HG03103 (cell line): ENCODE measurements around the gene CHFR.
"Not testable (repeated sequence)": the region's sequence is repeated elsewhere in the genome, so short reads cannot be mapped to it uniquely, and the experiment has no call there.

Source experiments
- ATAC-seq: cut with Tn5 transposase; IDR thresholded peaks from one replicate; pipeline ENCODE4 v1.9.1; 2021; ENCODE audit warnings: low read depth; ENCODE audit not compliant: unreplicated experiment

The CHFR gene, protein sequence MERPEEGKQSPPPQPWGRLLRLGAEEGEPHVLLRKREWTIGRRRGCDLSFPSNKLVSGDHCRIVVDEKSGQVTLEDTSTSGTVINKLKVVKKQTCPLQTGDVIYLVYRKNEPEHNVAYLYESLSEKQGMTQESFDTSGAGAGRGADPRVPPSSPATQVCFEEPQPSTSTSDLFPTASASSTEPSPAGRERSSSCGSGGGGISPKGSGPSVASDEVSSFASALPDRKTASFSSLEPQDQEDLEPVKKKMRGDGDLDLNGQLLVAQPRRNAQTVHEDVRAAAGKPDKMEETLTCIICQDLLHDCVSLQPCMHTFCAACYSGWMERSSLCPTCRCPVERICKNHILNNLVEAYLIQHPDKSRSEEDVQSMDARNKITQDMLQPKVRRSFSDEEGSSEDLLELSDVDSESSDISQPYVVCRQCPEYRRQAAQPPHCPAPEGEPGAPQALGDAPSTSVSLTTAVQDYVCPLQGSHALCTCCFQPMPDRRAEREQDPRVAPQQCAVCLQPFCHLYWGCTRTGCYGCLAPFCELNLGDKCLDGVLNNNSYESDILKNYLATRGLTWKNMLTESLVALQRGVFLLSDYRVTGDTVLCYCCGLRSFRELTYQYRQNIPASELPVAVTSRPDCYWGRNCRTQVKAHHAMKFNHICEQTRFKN

DNA sequence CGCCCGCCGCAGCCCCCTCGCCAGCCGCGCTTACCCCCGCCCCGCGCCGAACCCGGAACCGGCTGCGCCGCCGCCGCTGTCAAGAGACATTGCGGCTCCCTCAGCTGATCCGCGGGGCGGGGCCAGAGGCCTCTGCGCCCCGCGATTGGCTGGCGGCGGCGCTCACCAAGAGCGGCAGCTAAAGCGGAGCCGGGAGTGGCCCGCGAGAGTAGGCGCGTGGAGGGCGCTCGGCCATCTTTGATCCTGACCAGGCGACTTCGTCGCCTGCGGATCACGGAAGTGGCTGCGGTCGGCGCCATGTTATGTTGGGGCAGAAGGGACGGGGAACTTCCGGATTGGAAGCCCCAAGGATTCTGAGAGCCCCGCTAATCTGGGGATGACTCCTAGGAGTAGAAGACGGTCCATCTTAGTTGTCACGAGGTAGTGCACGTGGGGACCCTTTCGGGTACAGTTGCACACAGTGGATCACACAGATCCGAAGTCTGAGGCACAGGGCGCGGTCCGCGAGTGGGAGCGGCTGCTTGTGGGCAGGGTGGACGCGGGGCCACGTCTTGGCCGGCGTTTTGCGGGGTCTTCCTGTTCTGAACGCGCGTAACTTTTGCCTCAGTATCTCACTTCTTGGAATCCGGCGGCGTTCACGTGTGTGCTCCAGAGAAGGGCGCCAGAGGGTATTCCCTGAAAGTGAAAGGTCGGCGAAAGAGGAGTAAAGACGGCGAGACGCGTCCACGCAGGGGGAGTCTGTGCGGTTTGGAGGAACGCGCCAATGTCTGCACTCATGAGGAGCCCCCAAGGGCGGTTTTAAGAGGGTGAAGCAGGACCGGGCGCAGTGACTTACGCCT is at the start of gene CHFR:
CHFR (minus strand) TSS at position 93 of the 839 bp plus-strand sequence. CDS start 277 bp downstream, outside the sequence.
- peak; percentile 98 for ATAC-seq

DNA sequence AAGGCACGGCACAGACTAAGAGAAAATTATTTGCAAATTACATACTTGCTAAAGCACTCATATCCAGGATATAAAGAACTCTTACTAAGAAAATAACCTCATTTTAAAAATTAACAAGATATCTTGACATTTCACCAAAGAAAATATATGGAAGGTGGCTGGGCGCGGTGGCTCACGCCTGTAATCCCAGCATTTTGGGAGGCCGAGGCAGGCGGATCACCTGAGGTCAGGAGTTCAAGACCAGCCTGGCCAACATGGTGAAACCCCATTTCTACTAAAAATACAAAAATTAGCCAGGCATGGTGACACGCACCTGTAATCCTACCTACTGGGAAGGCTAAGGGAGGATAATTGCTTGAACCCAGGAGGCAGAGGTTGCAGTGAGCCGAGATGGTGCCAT is 49.5 kb upstream of the CHFR start:
- not testable (repeated sequence) for ATAC-seq

DNA sequence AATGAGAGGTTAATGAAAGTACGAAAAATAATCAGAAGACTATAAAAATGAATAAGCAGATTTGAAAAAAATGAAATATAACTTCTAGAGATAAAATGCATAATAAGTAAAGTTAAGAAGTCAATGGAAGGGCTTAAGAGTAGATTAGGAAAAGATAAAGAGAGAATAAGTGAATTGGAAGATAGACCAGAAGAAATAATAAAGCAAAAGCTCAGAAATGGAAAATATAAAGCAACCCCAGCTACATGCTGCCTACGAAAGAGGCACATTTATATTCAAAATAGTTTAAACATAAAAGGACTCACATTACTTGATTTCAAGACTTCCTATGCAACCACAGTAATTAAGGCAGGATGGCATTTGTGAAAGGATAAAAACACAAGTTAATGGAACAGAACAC is 48.8 kb upstream of the CHFR start:
- ATAC-seq = no peak

DNA sequence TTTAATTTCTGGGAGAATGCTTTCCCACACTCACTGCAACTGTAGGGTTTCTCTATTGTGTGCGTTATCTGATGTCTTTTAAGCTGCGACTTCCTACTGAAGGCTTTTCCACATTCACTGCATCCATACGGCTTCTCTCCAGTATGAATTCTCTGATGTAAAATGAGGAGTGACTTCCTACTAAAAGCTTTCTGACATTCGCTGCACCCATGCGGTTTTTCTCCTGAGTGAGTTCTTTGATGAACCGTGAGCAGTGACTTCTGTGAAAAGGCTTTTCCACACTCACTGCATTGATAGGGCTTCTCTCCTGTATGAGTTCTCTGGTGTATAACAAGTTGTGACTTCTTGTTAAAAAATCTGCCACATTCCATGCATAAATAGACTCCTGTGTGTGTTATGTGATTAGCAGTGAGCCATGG is 39.0 kb upstream of the CHFR start:
- no peak for ATAC-seq

DNA sequence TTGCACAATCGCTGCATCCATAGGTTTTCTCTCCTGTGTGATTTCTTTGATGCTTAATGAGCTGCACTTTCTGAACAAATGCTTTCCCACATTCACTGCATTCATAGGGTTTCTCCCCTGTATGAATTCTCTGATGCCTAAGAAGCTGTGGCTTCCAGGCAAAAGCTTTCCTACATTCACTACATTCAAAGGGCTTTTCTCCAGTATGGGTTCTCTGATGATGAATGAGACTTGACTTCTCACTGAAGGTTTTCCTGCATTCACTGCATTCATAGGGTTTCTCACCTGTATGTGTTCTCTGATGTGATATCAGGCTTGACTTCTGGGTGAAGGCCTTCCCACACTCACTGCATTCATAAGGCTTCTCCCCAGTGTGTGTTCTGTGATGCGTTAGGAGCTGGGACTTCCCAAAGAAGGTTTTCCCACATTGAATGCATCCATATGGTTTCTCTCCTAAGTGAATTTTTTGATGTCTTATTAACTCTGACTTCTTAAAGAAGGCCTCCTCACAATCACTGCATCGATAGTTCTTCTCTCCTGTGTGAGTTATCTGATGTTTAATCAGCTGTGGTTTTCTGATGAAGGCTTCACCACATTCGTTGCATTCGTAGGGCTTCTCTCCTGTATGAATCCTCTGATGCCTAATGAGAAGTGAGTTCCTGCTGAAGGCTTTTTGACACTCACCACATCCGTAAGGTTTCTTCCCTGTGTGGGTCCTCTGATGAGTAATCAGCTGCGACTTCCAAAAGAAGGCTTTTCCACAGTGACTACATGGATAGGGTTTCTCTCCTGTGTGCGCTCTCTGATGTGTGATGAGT is 38.4 kb upstream of the CHFR start:
- no peak for ATAC-seq

DNA sequence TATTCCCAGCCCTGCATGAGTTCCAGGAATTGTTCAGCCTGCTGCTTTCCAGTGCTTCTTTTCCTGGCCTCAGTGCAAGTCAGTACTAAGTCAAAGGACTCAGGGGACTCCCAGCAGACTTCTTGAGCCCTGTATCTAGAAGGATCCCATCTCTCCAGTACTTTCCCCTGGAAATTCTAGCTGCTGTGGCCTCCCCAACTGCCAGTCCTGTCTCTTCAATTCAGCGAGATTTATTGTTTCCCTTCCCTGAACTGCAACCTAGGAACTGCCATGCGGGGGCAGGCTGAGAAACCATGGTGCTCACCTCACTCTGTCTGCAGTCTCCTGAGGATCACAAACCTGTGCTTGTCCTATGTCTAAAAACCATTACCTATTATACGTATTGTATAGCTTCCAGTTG is 37.0 kb upstream of the CHFR start:
- no peak for ATAC-seq

DNA sequence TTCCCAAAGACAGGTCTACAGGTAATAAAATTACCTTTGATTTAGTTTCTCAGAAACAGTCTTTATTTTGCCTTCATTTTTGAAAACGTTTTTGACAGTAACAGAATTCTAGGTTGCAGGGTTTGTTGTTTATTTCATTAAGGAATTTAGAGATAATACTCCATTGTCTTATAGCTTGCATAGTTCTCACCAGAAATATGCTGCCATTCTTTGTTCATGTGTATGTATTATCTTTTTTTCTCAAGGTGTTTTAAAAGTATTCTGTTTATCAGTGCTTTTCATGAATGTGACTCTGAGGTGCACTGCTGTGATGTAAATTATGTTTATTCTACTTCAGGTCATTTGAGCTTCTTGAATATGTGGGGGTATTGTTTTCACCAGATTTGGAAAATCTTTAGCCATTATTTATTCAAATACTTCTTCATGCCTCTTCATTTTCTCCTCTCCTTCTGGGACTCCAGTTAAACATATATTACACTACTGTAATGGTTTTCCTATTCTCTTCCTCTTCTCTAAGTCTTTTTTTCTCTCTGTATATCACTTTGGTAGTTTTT is 36.0 kb upstream of the CHFR start:
- ATAC-seq = no peak

DNA sequence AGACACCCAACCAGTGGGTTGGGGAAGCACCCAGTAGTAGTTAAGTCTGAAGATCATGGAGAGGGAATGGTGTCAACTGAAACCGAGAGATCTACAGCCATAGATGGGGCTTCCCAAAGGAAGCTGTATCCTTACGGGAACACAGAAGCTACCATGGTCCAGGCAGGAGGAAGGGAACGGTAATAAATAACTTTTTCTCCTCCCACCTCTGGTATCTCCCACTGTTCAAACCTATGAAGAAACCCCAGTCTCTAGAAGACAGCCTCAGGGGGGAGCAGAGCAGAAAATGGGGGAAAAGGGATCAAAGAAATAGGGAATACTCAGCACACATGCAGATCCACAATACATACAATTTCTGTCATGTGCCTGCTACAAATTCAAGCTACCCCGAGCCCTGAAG is 35.3 kb upstream of the CHFR start:
- no peak for ATAC-seq

DNA sequence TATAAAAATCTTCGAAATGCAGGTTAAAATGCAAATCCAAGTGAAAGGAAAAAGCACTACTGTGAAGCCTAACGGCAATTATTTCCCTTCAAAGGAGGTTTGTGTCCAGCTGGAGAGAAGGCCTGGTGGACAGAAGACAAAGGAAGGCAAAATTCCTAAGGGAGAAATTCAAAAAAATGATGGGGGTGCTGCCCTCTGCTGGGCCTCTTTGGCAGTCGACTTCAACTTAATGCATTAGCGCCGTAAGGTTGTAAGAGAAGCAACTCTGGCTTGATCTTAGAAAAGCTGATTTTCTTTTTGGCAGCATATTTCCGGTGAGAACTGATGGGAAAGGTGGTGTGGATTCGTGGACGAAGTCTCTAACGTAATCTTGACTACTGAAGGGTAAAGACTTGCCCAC is 34.3 kb upstream of the CHFR start:
- ATAC-seq = no peak

DNA sequence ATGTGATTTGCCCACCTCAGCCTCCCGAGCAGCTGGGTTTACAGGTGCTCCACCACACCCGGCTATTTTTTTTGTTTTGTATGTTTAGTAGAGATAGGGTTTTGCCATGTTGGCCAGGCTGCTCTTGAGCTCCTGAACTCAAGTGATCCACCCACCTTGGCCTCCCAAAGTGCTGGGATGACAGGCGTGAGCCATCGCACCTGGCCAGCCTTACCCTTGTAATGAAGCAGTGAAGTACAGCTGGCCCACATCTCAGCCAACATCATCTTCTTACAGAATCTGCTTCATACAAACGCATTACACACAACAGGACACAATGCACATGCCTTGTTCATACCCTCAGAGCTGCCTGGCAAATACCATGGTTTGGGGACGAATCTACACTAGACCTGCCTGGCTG is 31.3 kb upstream of the CHFR start:
- no peak for ATAC-seq

DNA sequence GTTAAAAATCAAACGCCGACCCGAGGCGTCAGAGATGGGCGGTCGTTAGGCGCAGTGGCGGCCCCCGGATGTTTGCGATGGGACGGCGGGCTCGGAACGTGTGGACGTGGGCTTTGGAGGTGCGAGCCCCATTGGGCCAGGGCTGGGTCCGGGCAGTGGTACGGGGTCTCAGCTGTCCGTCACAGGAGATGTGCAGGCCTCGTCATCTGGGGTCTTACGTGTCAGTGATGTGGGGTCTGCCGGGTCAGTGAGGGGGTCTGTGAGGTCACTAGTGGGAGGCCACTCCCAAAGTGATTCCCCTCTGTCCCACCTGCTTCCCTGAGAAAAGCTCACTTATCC is 21.6 kb upstream of the CHFR start:
- ATAC-seq = no peak

DNA sequence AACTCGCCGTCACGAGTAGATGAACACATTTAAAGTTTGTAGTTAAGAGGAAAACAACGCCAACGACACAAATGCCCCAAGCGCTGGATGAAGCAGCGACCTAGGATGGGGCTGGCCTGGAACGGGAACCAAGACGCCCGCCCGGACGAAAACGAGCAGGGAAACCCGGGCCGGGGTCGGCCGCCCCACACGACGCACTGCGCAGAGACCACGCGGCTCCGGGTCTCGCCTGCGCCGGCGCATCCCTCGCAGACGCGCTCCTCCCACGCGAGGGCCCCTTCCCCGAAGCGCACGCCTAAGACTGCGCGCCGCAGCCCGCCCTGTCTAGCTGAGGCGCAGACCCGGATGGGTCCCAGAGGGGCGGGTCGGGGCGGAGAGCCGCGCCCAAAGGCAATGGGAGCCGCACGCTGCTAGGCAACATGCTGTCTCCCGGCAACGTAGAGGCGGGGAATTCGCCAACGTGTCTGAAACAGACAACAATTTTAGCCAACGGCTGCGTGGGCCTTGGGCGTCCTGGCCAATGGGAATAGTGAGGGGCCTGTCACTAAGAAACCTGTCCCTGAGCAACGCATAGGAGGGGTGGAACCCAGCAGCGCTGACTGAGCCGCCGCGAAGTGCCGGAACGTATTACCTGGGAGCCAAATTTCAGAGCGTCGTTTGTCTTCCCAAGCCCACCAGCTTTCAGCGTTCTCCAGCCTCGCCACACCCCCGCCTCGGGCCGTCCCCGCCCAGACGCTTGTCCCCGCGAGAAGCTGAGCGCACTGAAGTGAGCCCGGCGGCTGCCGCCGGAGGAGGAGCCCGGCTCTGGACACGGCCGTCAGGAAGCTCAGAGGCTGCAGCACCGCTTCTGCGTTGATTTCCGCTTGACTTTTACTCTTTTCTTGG is 21.0 kb upstream of the CHFR start:
- peak; percentile 88 for ATAC-seq

DNA sequence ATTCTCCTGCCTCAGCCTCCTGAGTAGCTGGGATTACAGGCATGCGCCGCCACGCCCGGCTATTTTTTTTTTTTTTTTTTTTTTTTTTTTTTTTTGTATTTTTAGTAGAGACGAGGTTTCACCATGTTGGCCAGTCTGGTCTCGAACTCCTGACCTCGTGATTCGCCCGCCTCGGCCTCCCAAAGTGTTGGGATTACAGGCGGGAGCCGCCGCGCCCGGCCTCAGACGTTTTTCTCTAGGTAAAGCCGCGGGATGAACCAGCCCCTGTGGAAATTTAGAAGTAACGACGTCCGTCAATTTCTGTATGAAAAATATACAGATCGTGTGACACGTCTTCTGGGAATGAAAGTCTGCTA is 20.4 kb upstream of the CHFR start:
- ATAC-seq = not testable (repeated sequence)

DNA sequence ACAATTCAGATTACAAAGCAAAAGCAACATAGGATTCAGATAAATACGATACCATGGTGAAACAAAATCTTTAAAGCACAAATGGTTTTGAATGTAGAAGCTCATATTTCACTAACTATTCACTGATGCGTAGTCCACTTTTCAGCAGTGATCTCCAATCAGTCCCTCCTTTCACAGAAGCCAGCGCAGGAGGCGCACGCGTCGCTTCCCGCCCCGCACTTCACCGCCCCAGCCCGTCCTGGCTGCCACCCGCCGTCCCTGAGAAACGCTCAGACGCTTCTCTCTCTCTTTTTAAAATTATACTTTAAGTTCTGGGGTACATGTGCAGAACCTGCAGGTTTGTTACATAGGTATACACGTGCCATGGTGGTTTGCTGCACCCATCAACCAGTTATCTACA is 19.8 kb upstream of the CHFR start:
- ATAC-seq = no peak

DNA sequence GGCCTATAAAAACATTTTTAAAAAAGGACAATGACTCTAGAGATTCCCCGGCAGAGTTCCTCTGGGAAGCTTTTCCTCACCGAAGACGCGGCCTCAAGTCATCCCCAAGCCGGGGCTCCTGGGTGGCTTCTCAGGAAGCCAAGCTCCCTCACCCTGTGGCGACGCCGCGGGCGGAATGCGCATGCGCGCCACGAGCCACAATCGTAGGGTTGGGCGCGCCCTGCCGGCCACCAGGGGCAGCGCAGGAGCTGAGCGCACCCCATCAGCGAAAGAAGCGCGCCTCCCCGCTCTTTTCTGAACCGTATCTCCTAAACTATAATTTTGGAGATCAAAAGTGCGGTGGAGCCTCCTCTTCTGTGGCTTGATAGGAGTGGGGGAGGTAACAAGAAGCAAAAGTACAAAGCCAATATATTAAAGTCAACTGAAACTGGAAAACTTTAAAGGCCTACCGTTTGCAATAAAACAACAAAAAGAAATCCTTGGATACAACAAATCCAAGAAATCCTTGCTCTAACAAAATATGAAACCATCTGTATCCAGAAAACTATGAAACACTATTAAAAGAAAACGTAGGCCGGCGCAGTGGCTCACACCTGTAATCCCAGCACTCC is 17.4 kb upstream of the CHFR start:
- ATAC-seq = no peak

DNA sequence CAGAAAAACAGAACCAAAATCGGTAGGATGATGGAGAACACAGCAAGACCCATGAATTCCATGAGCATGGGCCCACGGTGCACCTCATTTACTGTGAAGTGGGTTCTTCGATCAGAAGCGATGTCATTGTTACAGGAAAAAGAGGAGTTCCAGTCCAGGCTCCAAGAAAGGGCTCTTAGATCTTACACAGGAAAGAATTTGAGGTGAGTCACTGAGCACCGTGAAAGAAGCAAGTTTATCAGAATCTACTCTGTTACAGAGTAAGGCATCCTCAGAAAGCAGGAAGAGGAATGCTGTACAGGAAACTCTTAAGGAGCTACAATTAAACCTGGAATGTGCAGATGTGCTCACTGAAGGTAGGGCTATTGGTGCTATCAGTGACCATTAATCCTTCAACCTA is 11.6 kb upstream of the CHFR start:
- no peak for ATAC-seq

DNA sequence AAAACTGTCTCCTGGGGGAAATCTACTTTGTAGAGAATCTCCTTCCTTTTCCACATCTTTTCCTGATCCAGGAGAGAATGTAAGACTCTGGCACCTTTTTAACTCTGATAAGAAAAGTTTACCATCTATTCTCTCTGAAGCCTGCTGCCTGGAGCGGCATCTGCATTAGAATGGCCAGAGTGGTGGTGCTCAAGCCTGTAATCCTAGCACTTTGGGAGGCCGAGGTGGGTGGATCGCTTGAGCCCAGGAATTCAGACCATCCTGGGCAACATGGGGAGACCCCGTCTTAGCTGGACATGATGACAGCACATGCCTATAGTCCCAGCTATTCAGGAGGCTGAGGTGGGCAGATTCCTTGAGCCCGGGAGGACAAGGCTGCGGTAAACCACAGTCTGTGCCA is 1.4 kb upstream of the CHFR start:
- ATAC-seq = no peak

DNA sequence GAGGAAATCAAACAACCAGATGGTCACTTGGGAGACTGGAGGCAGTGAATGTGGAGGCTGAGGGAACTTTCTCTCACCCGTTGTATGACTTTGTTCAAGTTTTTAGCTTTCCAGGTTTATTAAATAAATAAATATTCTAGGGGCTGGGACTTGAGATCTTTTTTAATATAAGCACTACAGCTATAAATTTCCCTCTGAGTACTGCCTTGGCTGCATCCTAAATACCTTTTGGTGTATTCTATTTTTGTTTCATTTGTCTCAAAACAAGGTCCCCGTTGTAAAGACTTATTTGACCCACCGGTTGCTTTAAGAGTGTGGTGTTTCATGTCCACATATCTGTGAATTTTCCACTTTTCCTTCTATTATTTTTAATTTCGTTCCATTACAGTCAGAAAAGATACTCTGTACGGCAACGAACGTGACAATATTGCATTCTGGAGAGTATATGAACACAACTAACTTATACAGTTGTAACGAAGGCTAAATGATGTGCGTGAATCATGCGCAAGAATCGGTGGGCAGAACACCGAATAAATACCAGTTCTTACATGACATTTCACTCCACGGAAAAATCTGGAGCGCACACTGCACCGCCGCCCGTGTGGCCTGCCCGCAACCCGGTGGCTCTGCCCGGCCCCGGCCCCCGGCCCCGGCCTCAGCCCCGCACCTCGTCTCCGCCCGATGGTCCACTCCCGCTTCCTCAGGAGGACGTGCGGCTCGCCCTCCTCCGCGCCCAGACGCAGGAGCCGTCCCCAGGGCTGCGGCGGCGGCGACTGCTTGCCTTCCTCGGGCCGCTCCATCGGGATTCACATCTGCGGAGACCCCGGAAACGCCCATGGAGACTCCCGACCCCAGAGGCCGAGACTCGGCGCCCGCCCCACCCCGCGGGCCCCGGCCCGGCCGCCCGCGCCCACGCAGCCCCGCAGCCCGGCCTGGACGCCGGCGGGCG is 602 bp downstream of the CHFR start:
- no peak for ATAC-seq
